ENCODE results near the gene SALL2.

SALL2 gene

GRCh38 chr14:21476523-21476924 lies 49.6 kb downstream of the SALL2 start:
- DNase-seq (ENCODE audit: low spot score), result no peak
- TF ChIP-seq, protein P1, sequence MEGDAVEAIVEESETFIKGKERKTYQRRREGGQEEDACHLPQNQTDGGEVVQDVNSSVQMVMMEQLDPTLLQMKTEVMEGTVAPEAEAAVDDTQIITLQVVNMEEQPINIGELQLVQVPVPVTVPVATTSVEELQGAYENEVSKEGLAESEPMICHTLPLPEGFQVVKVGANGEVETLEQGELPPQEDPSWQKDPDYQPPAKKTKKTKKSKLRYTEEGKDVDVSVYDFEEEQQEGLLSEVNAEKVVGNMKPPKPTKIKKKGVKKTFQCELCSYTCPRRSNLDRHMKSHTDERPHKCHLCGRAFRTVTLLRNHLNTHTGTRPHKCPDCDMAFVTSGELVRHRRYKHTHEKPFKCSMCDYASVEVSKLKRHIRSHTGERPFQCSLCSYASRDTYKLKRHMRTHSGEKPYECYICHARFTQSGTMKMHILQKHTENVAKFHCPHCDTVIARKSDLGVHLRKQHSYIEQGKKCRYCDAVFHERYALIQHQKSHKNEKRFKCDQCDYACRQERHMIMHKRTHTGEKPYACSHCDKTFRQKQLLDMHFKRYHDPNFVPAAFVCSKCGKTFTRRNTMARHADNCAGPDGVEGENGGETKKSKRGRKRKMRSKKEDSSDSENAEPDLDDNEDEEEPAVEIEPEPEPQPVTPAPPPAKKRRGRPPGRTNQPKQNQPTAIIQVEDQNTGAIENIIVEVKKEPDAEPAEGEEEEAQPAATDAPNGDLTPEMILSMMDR (IDR thresholded peaks at IDR 0.05; ENCODE audit: extremely low read depth, missing control alignments), result no peak

DNA sequence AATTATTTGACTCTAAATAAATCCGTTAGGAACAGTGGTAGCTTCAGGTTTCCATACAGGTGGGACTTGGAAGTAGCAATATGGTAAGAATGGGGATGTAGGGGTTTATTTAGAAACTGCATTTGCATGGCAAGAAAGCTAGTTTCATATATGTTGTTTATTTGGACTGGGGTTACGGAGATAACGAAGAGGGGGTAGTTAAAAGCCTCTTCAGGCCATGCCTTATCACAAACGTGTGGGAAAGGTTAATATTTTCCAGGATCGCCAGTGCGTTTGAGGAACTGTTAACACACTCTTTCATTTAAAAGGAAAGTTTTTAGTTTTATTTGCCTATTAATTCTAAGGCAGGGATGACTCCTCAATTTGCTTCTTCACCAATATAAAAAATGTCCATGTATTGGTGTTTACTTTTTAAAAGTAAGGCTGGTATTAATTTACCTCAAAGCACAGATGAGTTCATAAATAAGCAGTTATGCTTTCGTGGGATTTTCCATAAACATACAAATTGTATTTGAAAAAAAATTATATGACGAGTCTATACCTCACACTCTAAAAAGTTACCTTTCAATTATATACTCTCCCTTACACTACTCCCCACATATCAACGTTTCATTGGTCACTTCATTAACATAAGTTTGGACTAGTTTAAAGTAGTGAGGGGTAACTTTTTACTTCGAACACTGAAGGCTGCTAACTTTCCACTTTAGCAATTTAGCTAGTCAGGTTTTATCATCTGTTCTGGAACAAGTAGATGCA lies 50.2 kb downstream of the SALL2 start:
- DNase-seq (ENCODE audit: low spot score), result no peak
- TF ChIP-seq, protein P1 (IDR thresholded peaks at IDR 0.05; ENCODE audit: extremely low read depth, missing control alignments), result no peak

Measured in GM20000 (cell line).